Caco-2 (cell line): ENCODE measurements around the gene CARS2. TPM values are rescaled to one million over a fixed set of nuclear protein-coding genes. Genes with fewer than 3 reads are reported as not detected.

Source experiments
- BruUV-seq: library from RNA; stranded (reverse); fragments of 400-500 nt; replicated peaks from 2 replicates; lab custom pipeline; 2021; lab: Mats Ljungman, UMichigan
- CTCF ChIA-PET: fragments of 300-600 bp; sonication (Branson Sonifier 250); formaldehyde crosslinking; loops from one replicate; lab custom pipeline; 2022; ENCODE audit warnings: antibody characterized with exemption; lab: Charles Lee
- POLR2A ChIA-PET: fragments of 300-600 bp; sonication (Branson Sonifier 250); formaldehyde crosslinking; loops from one replicate; lab custom pipeline; 2022; ENCODE audit warnings: antibody characterized with exemption; lab: Charles Lee
- DNase-seq, 2 experiments: peaks; one replicate each; pipeline versions ENCODE4 v3.0.0 to v3.0.0-alpha.2; 2020 to 2022
- H3K27me3 ChIP-seq: replicated peaks from 2 replicates; pipeline ENCODE4 v1.6.0; 2011; ENCODE audit warnings: low read length; ENCODE audit not compliant: control insufficient read depth, insufficient read depth
- H3K36me3 ChIP-seq: 2 replicates; pipeline ENCODE4 v1.5.1; 2011; ENCODE audit warnings: low read length; ENCODE audit not compliant: control insufficient read depth, insufficient read depth
- H3K4me1 ChIP-seq: fragments of 250-450 bp; sonication (Bioruptor Pico); 2 replicates; pipeline ENCODE4 v1.5.1; 2020; ENCODE audit warnings: mild to moderate bottlenecking
- H3K4me3 ChIP-seq: 2 replicates; pipeline ENCODE4 v1.5.1; 2011; ENCODE audit warnings: low read depth, mild to moderate bottlenecking, control low read depth, low read length
- H3K9me3 ChIP-seq: fragments of 250-450 bp; sonication (Bioruptor Pico); 2 replicates; pipeline ENCODE4 v1.5.1; 2020; ENCODE audit warnings: mild to moderate bottlenecking, moderate library complexity
- H3K27ac Mint-ChIP-seq: one replicate; pipeline ENCODE4 v1.8.0; 2022; ENCODE audit warnings: mixed read lengths; ENCODE audit not compliant: unreplicated experiment
- H3K27me3 Mint-ChIP-seq: one replicate; pipeline ENCODE4 v1.8.0; 2022; ENCODE audit warnings: mixed read lengths; ENCODE audit not compliant: insufficient read depth, unreplicated experiment
- H3K36me3 Mint-ChIP-seq: one replicate; pipeline ENCODE4 v1.8.0; 2022; ENCODE audit warnings: mild to moderate bottlenecking, mixed read lengths; ENCODE audit not compliant: insufficient read depth, unreplicated experiment
- H3K4me1 Mint-ChIP-seq: one replicate; pipeline ENCODE4 v1.8.0; 2022; ENCODE audit warnings: low read depth, mixed read lengths; ENCODE audit not compliant: unreplicated experiment
- H3K4me3 Mint-ChIP-seq: one replicate; pipeline ENCODE4 v1.8.0; 2022; ENCODE audit warnings: mild to moderate bottlenecking, moderate library complexity, mixed read lengths; ENCODE audit not compliant: unreplicated experiment
- H3K9me3 Mint-ChIP-seq: one replicate; pipeline ENCODE4 v1.8.0; 2022; ENCODE audit warnings: mixed read lengths; ENCODE audit not compliant: unreplicated experiment
- CTCF ChIP-seq, 2 experiments: fragments of 200-600 bp in 1 of 2; IDR thresholded peaks; 1 replicate in 1 of 2; 2 replicates in 1 of 2; pipeline versions ENCODE4 v1.5.1 to v1.8.0; 2011 to 2022; ENCODE audit warnings: antibody characterized with exemption in 1 of 2, control low read depth in 1 of 2, inconsistent platforms in 1 of 2, low read depth in 1 of 2, low read length in 1 of 2, mild to moderate bottlenecking in 1 of 2, moderate library complexity in 1 of 2; ENCODE audit not compliant: insufficient read depth in 1 of 2, severe bottlenecking in 1 of 2, unreplicated experiment in 1 of 2
- intact Hi-C: fragments of 100-400 bp; cut with micrococcal nuclease; formaldehyde crosslinking; loops from one replicate; pipeline ENCODE4 v1.10.0; 2022; ENCODE audit not compliant: unreplicated experiment
- total RNA-seq: library from RNA; stranded (reverse); gene quantifications from 2 replicates; pipeline ENCODE4 v1.2.3, GENCODE V29; 2022

The CARS2 gene
- total RNA-seq, 1 experiment from 2014 or later: 63.1 TPM

GRCh38 chr13:110716247-110716515 is 10.3 kb upstream of the CARS2 start:
- ChIA-PET CTCF (interaction anchor here (0.5 to 1.5 kb wide), 2 partner anchors 95 to 123 kb away, joined by 5 to 6 read pairs; no protein-coding TSS in a partner anchor), POLR2A (interaction anchor here (0.7 to 1.4 kb wide), 2 partner anchors 10 to 101 kb away, joined by 3 to 11 read pairs; partner anchors contain the start of gene CARS2)
- peak overlapping the region; percentile 96 for H3K27ac Mint-ChIP-seq
- H3K4me3 ChIP-seq: peak overlapping the region; percentile 65
- peaks cover 2% of the 10 kb centered on the region for H3K27me3 Mint-ChIP-seq
- H3K4me3 Mint-ChIP-seq: peak overlapping the region; percentile 100
- BruUV-seq: TSS peak; percentile 59
- TF ChIP-seq CTCF (IDR thresholded peaks at IDR 0.05; ENCODE audit: insufficient read depth in 1 of 2, low read depth in 1 of 2, low read length in 1 of 2, severe bottlenecking in 1 of 2, unreplicated experiment in 1 of 2): no peak
- peaks cover 61% of the 10 kb centered on the region for H3K36me3 Mint-ChIP-seq
- H3K9me3 ChIP-seq: no peaks in the 10 kb centered on the region
- no peaks in the 10 kb centered on the region for H3K27me3 ChIP-seq
- intact Hi-C loops: no loop called here
- H3K36me3 ChIP-seq: peaks cover 2% of the 10 kb centered on the region
- H3K4me1 Mint-ChIP-seq: peaks cover 17% of the 10 kb centered on the region
- H3K4me1 ChIP-seq: peaks cover 14% of the 10 kb centered on the region; the same call in 1 of the 2 replicates
- no peaks in the 10 kb centered on the region for H3K9me3 Mint-ChIP-seq
- DNase-seq: peak in 1 of 2 experiments; percentile 62

- ChIA-PET CTCF (interaction anchor here (0.6 to 1.5 kb wide), 5 partner anchors 8 to 345 kb away, joined by 3 to 5 read pairs (median 4); no protein-coding TSS in a partner anchor), POLR2A (interaction anchor here (0.6 to 1.5 kb wide), 16 partner anchors 9 to 260 kb away, joined by 3 to 27 read pairs (median 5); partner anchors contain the start of genes ANKRD10, CARS2, NAXD and RAB20)
- H3K36me3 ChIP-seq: peaks cover 2% of the 10 kb centered on the region; the same call in 1 of the 2 replicates
- peaks cover 56% of the 10 kb centered on the region for H3K36me3 Mint-ChIP-seq
- peaks cover 16% of the 10 kb centered on the region; the same call in 1 of the 2 replicates for H3K4me1 ChIP-seq
- peak; percentile 98 to 100 for DNase-seq
- peak overlapping the region; percentile 93 for H3K4me3 ChIP-seq
- no peaks in the 10 kb centered on the region for H3K9me3 ChIP-seq
- peaks cover 17% of the 10 kb centered on the region for H3K4me1 Mint-ChIP-seq
- no peaks in the 10 kb centered on the region for H3K9me3 Mint-ChIP-seq
- H3K4me3 Mint-ChIP-seq: peak overlapping the region; percentile 100
- intact Hi-C loops: loop anchor here (1.0 to 2.0 kb wide), 6 partner anchors 9 to 259 kb away; partner anchors contain the start of genes ANKRD10, CARS2 and NAXD
- no peaks in the 10 kb centered on the region for H3K27me3 ChIP-seq
- peak overlapping the region; percentile 96 for H3K27ac Mint-ChIP-seq
- TF ChIP-seq CTCF (IDR thresholded peaks at IDR 0.05; ENCODE audit: insufficient read depth in 1 of 2, low read depth in 1 of 2, low read length in 1 of 2, severe bottlenecking in 1 of 2, unreplicated experiment in 1 of 2): peak in 1 of 2 experiments; percentile 18
- BruUV-seq: no TSS peak
- peaks cover 2% of the 10 kb centered on the region for H3K27me3 Mint-ChIP-seq
Measured at GRCh38 chr13:110715395-110716246, 9.7 kb upstream of the CARS2 start.

GRCh38 chr13:110714797-110715394 is 9.0 kb upstream of the CARS2 start:
- H3K9me3 Mint-ChIP-seq: no peaks in the 10 kb centered on the region
- no peak for TF ChIP-seq CTCF (IDR thresholded peaks at IDR 0.05; ENCODE audit: insufficient read depth in 1 of 2, low read depth in 1 of 2, low read length in 1 of 2, severe bottlenecking in 1 of 2, unreplicated experiment in 1 of 2)
- H3K27me3 Mint-ChIP-seq: peaks cover 2% of the 10 kb centered on the region
- no peaks in the 10 kb centered on the region for H3K9me3 ChIP-seq
- peak overlapping the region; percentile 93 for H3K4me3 ChIP-seq
- BruUV-seq: TSS peak; percentile 88
- POLR2A ChIA-PET: interaction anchor here (0.6 to 1.5 kb wide), 15 partner anchors 9 to 259 kb away, joined by 3 to 27 read pairs (median 5); partner anchors contain the start of genes ANKRD10, CARS2, NAXD and RAB20
- intact Hi-C loops: loop anchor here (1.0 to 2.0 kb wide), 7 partner anchors 9 to 258 kb away; partner anchors contain the start of genes ANKRD10, CARS2 and NAXD
- CTCF ChIA-PET: interaction anchor here (0.6 to 0.7 kb wide), 4 partner anchors 9 to 346 kb away, joined by 3 to 5 read pairs (median 4); no protein-coding TSS in a partner anchor
- DNase-seq: peak; percentile 61 to 62
- H3K36me3 Mint-ChIP-seq: peaks cover 55% of the 10 kb centered on the region
- H3K27me3 ChIP-seq: no peaks in the 10 kb centered on the region
- H3K27ac Mint-ChIP-seq: peak overlapping the region; percentile 96
- H3K4me1 Mint-ChIP-seq: peaks cover 17% of the 10 kb centered on the region
- peaks cover 16% of the 10 kb centered on the region; the same call in 1 of the 2 replicates for H3K4me1 ChIP-seq
- peak overlapping the region; percentile 100 for H3K4me3 Mint-ChIP-seq
- H3K36me3 ChIP-seq: peaks cover 2% of the 10 kb centered on the region; the same call in 1 of the 2 replicates
